IMR-90 (cell line): ENCODE data around the gene TCHH. TPM values are rescaled to one million over a fixed set of nuclear protein-coding genes. Genes with fewer than 3 reads are reported as not detected.

ENCODE experiments used
- ATAC-seq: fragments of 200-7000 bp; cut with Tn5 transposase; 2 replicates; pipeline ENCODE4 v1.9.1; 2020; ENCODE audit warnings: low read depth, mild to moderate bottlenecking, moderate library complexity
- BruUV-seq: library from RNA; stranded (reverse); fragments of 400-500 nt; replicated peaks from 2 replicates; lab custom pipeline; 2021; lab: Mats Ljungman, UMichigan
- CTCF ChIA-PET: fragments of 300-600 bp; formaldehyde crosslinking; extraction: SDS; loops from one replicate; lab custom pipeline; 2021; ENCODE audit warnings: antibody characterized with exemption; lab: Yijun Ruan, JAX
- POLR2A ChIA-PET: fragments of 300-600 bp; sonication (Branson Sonifier 250); formaldehyde crosslinking; loops from one replicate; lab custom pipeline; 2022; ENCODE audit warnings: antibody characterized with exemption; ENCODE audit not compliant: unreplicated experiment; lab: Charles Lee
- DNase-seq: peaks from one replicate; pipeline ENCODE4 v3.0.0; 2013
- H2AFZ ChIP-seq: replicated peaks from 2 replicates; pipeline ENCODE3; 2013; ENCODE audit warnings: low read length, mild to moderate bottlenecking; ENCODE audit not compliant: poor library complexity
- H2AK5ac ChIP-seq: 2 replicates; pipeline ENCODE4 v1.6.1; 2013; ENCODE audit warnings: low read depth, low read length, inconsistent platforms
- H2AK9ac ChIP-seq: replicated peaks from 2 replicates; pipeline ENCODE3; 2013; ENCODE audit warnings: mild to moderate bottlenecking, low read depth, low read length, moderate library complexity; ENCODE audit not compliant: poor library complexity
- H2BK120ac ChIP-seq: 2 replicates; pipeline ENCODE4 v1.6.1; 2013; ENCODE audit warnings: low read depth, low read length, inconsistent platforms
- H2BK15ac ChIP-seq: 3 replicates; pipeline ENCODE4 v1.6.1; 2013; ENCODE audit warnings: low read depth, low read length, inconsistent platforms
- H2BK20ac ChIP-seq: 2 replicates; pipeline ENCODE4 v1.6.1; 2013; ENCODE audit warnings: low read depth, mild to moderate bottlenecking, inconsistent platforms, low read length, moderate library complexity
- H2BK5ac ChIP-seq: 2 replicates; pipeline ENCODE4 v1.6.1; 2013; ENCODE audit warnings: mild to moderate bottlenecking, low read depth, low read length, inconsistent platforms; ENCODE audit not compliant: poor library complexity, severe bottlenecking
- H3K14ac ChIP-seq: replicated peaks from 2 replicates; pipeline ENCODE4 v1.6.1; 2013; ENCODE audit warnings: low read depth, low read length, inconsistent platforms
- H3K18ac ChIP-seq: 2 replicates; pipeline ENCODE4 v1.6.1; 2013; ENCODE audit warnings: low read depth, low read length, control low read depth
- H3K23ac ChIP-seq: 2 replicates; pipeline ENCODE4 v1.6.1; 2013; ENCODE audit warnings: low read depth, low read length, inconsistent platforms
- H3K27ac ChIP-seq: 2 replicates; pipeline ENCODE4 v1.5.1; 2013; ENCODE audit warnings: mild to moderate bottlenecking, control low read depth, low read length; ENCODE audit not compliant: insufficient read depth
- H3K27me3 ChIP-seq: 2 replicates; pipeline ENCODE4 v1.6.1; 2013; ENCODE audit warnings: low read length; ENCODE audit not compliant: control insufficient read depth, insufficient read depth
- H3K36me3 ChIP-seq: 2 replicates; pipeline ENCODE4 v1.6.1; 2013; ENCODE audit warnings: low read length, mixed read lengths; ENCODE audit not compliant: control insufficient read depth, insufficient read depth
- H3K4ac ChIP-seq: 2 replicates; pipeline ENCODE4 v1.6.1; 2013; ENCODE audit warnings: low read depth, low read length, inconsistent platforms
- H3K4me1 ChIP-seq: 2 replicates; pipeline ENCODE4 v1.6.1; 2013; ENCODE audit warnings: low read length, mixed read lengths; ENCODE audit not compliant: control insufficient read depth, insufficient read depth
- H3K4me2 ChIP-seq: 2 replicates; pipeline ENCODE4 v1.6.1; 2013; ENCODE audit warnings: low read depth, mild to moderate bottlenecking, control low read depth, low read length, moderate library complexity
- H3K4me3 ChIP-seq: 2 replicates; pipeline ENCODE4 v1.5.1; 2013; ENCODE audit warnings: low read depth, mild to moderate bottlenecking, control low read depth, low read length, moderate library complexity; ENCODE audit not compliant: insufficient read depth
- H3K56ac ChIP-seq: 2 replicates; pipeline ENCODE4 v1.6.1; 2013; ENCODE audit warnings: low read length, inconsistent platforms; ENCODE audit not compliant: insufficient read depth; ENCODE audit errors: extremely low read depth
- H3K79me1 ChIP-seq, 2 experiments: 2 replicates each; pipeline ENCODE4 v1.6.1; 2013; ENCODE audit warnings: low read length in 2 of 2, inconsistent platforms in 1 of 2, low read depth in 1 of 2
- H3K9ac ChIP-seq: 2 replicates; pipeline ENCODE4 v1.6.1; 2013; ENCODE audit warnings: low read depth, low read length, control low read depth
- H3K9me1 ChIP-seq: 2 replicates; pipeline ENCODE4 v1.6.1; 2013; ENCODE audit warnings: low read length, inconsistent platforms; ENCODE audit not compliant: insufficient read depth
- H3K9me3 ChIP-seq: 2 replicates; pipeline ENCODE4 v1.6.1; 2013; ENCODE audit warnings: low read length; ENCODE audit not compliant: control insufficient read depth, insufficient read depth
- H4K20me1 ChIP-seq: 2 replicates; pipeline ENCODE4 v1.6.1; 2013; ENCODE audit warnings: low read length, inconsistent platforms; ENCODE audit not compliant: insufficient read depth
- H4K5ac ChIP-seq: 2 replicates; pipeline ENCODE4 v1.6.1; 2013; ENCODE audit warnings: mild to moderate bottlenecking, low read depth, low read length, control low read depth
- H4K8ac ChIP-seq, 2 experiments: 2 replicates each; pipeline ENCODE4 v1.6.1; 2013; ENCODE audit warnings: low read depth in 2 of 2, low read length in 2 of 2, control low read depth in 1 of 2, inconsistent platforms in 1 of 2
- H4K91ac ChIP-seq: 2 replicates; pipeline ENCODE4 v1.6.1; 2013; ENCODE audit warnings: low read depth, low read length, inconsistent platforms; ENCODE audit not compliant: insufficient read depth
- CHD1 ChIP-seq: IDR thresholded peaks from 2 replicates; pipeline ENCODE4 v1.6.1; 2012; ENCODE audit warnings: low read depth, low read length, improper control_type of control experiment
- RCOR1 ChIP-seq: IDR thresholded peaks from 2 replicates; pipeline ENCODE4 v1.6.1; 2012; ENCODE audit warnings: mild to moderate bottlenecking, low read length, improper control_type of control experiment; ENCODE audit not compliant: insufficient replicate concordance
- WGBS, 2 experiments: methylation state at CpG; one replicate each; pipeline versions ENCODE4 v1.1.5 to v1.1.7; 2013; ENCODE audit warnings: missing lambda C conversion rate in 2 of 2; ENCODE audit not compliant: insufficient read length in 1 of 2; ENCODE audit errors: extremely low coverage in 2 of 2; 5-methylcytosine and 5-hydroxymethylcytosine counted together
- dilution Hi-C: fragments of 300-500 bp; cut with HindIII; formaldehyde crosslinking; loops from one replicate; pipeline ENCODE4 v1.14.3; 2018; ENCODE audit warnings: low sequenced_read_pairs; ENCODE audit not compliant: unreplicated experiment
- in situ Hi-C: fragments of 300-500 bp; cut with MboI; formaldehyde crosslinking; loops from 3 replicates; pipeline ENCODE4 v1.14.3; 2019; ENCODE audit warnings: low sequenced_read_pairs, inconsistent platforms, mixed read lengths
- intact Hi-C: fragments of 100-400 bp; cut with micrococcal nuclease; formaldehyde crosslinking; loops from 2 replicates; pipeline ENCODE4 v1.10.0; 2022
- polyA plus RNA-seq, 3 experiments: library from polyadenylated mRNA; depleted of rRNA; stranded (reverse); fragments of >200 nt; gene quantifications; 2 replicates each; pipeline ENCODE4 v1.2.3, GENCODE V29; 2012; ENCODE audit warnings: low replicate concordance in 1 of 3
- total RNA-seq: library from RNA; depleted of rRNA; stranded (reverse); fragments of >200 nt; gene quantifications from 2 replicates; pipeline ENCODE4 v1.2.3, GENCODE V29; 2012

The TCHH gene
- total and polyA plus RNA-seq, 2 of the 4 experiments (the other 2 are of a cell fraction), result not detected

- in situ Hi-C loops, result no loop called here
- Histone ChIP-seq H2BK20ac (no peak overlapping the region), H3K9me1 (no peaks in the 10 kb centered on the region), H3K4me1 (no peaks in the 10 kb centered on the region; the same call in 1 of the 2 replicates), H3K4me2 (no peak overlapping the region), H4K91ac (no peak overlapping the region), H4K20me1 (no peaks in the 10 kb centered on the region), H4K8ac (no peak overlapping the region), H3K79me1 (no peaks in the 10 kb centered on the region), H3K27me3 (peaks cover 8% of the 10 kb centered on the region; the same call in 1 of the 2 replicates), H3K9ac (no peak overlapping the region), H3K27ac (no peak overlapping the region), H2AK9ac (no peak overlapping the region), H2AK5ac (no peak overlapping the region), H3K36me3 (no peaks in the 10 kb centered on the region), H3K4me3 (no peak overlapping the region), H3K4ac (no peak overlapping the region), H3K56ac (no peak overlapping the region), H3K14ac (no peak overlapping the region), H2BK120ac (no peak overlapping the region), H3K23ac (no peak overlapping the region), H3K18ac (no peak overlapping the region), H2BK15ac (no peak overlapping the region), H2AFZ (no peak overlapping the region), H3K9me3 (no peaks in the 10 kb centered on the region), H4K5ac (no peak overlapping the region), H2BK5ac (no peak overlapping the region)
- BruUV-seq, result no TSS peak
- ChIA-PET CTCF (no interaction called here), POLR2A (no interaction called here)
- TF ChIP-seq RCOR1, result no peak
- no peak for TF ChIP-seq CHD1
- DNase-seq, result no peak
- intact Hi-C loops, result no loop called here
- WGBS, 2 experiments, result 20% methylated on average over 1 of the region's 2 CpGs; no CpG with 5 or more reads in 1 of the 2 experiments
- no peak for ATAC-seq
- dilution Hi-C loops, result no loop called here
Measured at GRCh38 chr1:152164517-152165136, 49.4 kb upstream of the TCHH start.
